A673 (cell line): ENCODE data around the gene OR2V1. TPM values are rescaled to one million over a fixed set of nuclear protein-coding genes. Genes with fewer than 3 reads are reported as not detected.
"Not testable (repeated sequence)": the region's sequence is repeated elsewhere in the genome, so short reads cannot be mapped to it uniquely, and the experiment has no call there.

Experiments
- BruUV-seq: library from RNA; stranded (reverse); fragments of 400-500 nt; replicated peaks from 2 replicates; lab custom pipeline; 2021; lab: Mats Ljungman, UMichigan
- CTCF ChIA-PET: fragments of 300-600 bp; sonication (Branson Sonifier 250); formaldehyde crosslinking; loops from one replicate; lab custom pipeline; 2022; ENCODE audit warnings: antibody characterized with exemption; lab: Charles Lee
- POLR2A ChIA-PET: fragments of 300-600 bp; sonication (Branson Sonifier 250); formaldehyde crosslinking; loops from one replicate; lab custom pipeline; 2022; ENCODE audit warnings: antibody characterized with exemption; ENCODE audit not compliant: low non-redundant PET; lab: Charles Lee
- DNase-seq: peaks from one replicate; pipeline ENCODE4 v3.0.0-alpha.2; 2015; ENCODE audit warnings: low spot score
- H3K27ac ChIP-seq: fragments of 200-600 bp; sonication (generic); 2 replicates; pipeline ENCODE4 v1.5.1; 2016; ENCODE audit warnings: mixed run types, low read depth, mild to moderate bottlenecking, mixed read lengths, antibody characterized with exemption, low read length; ENCODE audit not compliant: poor library complexity, severe bottlenecking
- H3K27me3 ChIP-seq: fragments of 200-600 bp; sonication (generic); replicated peaks from 2 replicates; pipeline ENCODE4 v1.6.1; 2017; ENCODE audit warnings: mixed run types, low read depth, mild to moderate bottlenecking, mixed read lengths, antibody characterized with exemption, low read length; ENCODE audit not compliant: insufficient read depth, poor library complexity
- H3K36me3 ChIP-seq: fragments of 200-600 bp; sonication (generic); 2 replicates; pipeline ENCODE4 v1.6.1; 2016; ENCODE audit warnings: mixed run types, mild to moderate bottlenecking, mixed read lengths, antibody characterized with exemption, low read length; ENCODE audit not compliant: insufficient read depth, poor library complexity, severe bottlenecking
- H3K4me1 ChIP-seq: fragments of 200-600 bp; sonication (generic); 2 replicates; pipeline ENCODE4 v1.6.1; 2017; ENCODE audit warnings: mixed run types, mild to moderate bottlenecking, mixed read lengths, antibody characterized with exemption, low read length; ENCODE audit not compliant: insufficient read depth, poor library complexity, severe bottlenecking
- H3K4me3 ChIP-seq: fragments of 200-600 bp; sonication (generic); 2 replicates; pipeline ENCODE4 v1.5.1; 2016; ENCODE audit warnings: low read depth, mixed run types, mild to moderate bottlenecking, mixed read lengths, low read length; ENCODE audit not compliant: poor library complexity, severe bottlenecking
- H3K9me3 ChIP-seq: fragments of 200-600 bp; sonication (generic); 2 replicates; pipeline ENCODE4 v1.6.1; 2016; ENCODE audit warnings: mixed run types, low read depth, mild to moderate bottlenecking, mixed read lengths, antibody characterized with exemption, low read length; ENCODE audit not compliant: poor library complexity, severe bottlenecking
- EZH2 ChIP-seq: fragments of 200-600 bp; sonication (generic); IDR thresholded peaks from 2 replicates; pipeline ENCODE4 v1.6.1; 2017; ENCODE audit warnings: borderline replicate concordance, low read depth, mild to moderate bottlenecking, mixed read lengths, antibody characterized with exemption, low read length; ENCODE audit not compliant: poor library complexity, severe bottlenecking
- intact Hi-C: fragments of 100-400 bp; cut with micrococcal nuclease; formaldehyde crosslinking; loops from one replicate; pipeline ENCODE4 v1.10.0; 2022; ENCODE audit not compliant: unreplicated experiment
- total RNA-seq: library from RNA; stranded (reverse); gene quantifications from 2 replicates; pipeline ENCODE4 v1.2.3, GENCODE V29; 2021
- TF ChIP-seq, protein P1 (sequence below): fragments of 300-800, 200-600 bp; sonication (generic); conservative IDR thresholded peaks from 2 replicates; pipeline ENCODE4 v1.5.1; 2017; ENCODE audit warnings: low read depth, mild to moderate bottlenecking, antibody characterized with exemption, low read length, moderate library complexity, mixed read lengths

The OR2V1 gene
- total RNA-seq, 1 experiment from 2014 or later, result not detected

- H3K4me3 ChIP-seq, BruUV-seq, H3K27ac ChIP-seq, H3K4me1 ChIP-seq, intact Hi-C loops, DNase-seq, CTCF ChIA-PET, H3K9me3 ChIP-seq, H3K36me3 ChIP-seq, POLR2A ChIA-PET: not testable (repeated sequence)
- H3K27me3 ChIP-seq, result peaks cover 42% of the 10 kb centered on the region
Observed at GRCh38 chr5:181101930-181102674, 28.9 kb downstream of the OR2V1 start.

- DNase-seq, CTCF ChIA-PET, H3K9me3 ChIP-seq, H3K36me3 ChIP-seq, H3K27ac ChIP-seq, H3K4me3 ChIP-seq, POLR2A ChIA-PET, BruUV-seq, H3K4me1 ChIP-seq, intact Hi-C loops: not testable (repeated sequence)
- peaks cover 35% of the 10 kb centered on the region for H3K27me3 ChIP-seq
Observed at GRCh38 chr5:181101030-181101641, 29.8 kb downstream of the OR2V1 start.

DNA sequence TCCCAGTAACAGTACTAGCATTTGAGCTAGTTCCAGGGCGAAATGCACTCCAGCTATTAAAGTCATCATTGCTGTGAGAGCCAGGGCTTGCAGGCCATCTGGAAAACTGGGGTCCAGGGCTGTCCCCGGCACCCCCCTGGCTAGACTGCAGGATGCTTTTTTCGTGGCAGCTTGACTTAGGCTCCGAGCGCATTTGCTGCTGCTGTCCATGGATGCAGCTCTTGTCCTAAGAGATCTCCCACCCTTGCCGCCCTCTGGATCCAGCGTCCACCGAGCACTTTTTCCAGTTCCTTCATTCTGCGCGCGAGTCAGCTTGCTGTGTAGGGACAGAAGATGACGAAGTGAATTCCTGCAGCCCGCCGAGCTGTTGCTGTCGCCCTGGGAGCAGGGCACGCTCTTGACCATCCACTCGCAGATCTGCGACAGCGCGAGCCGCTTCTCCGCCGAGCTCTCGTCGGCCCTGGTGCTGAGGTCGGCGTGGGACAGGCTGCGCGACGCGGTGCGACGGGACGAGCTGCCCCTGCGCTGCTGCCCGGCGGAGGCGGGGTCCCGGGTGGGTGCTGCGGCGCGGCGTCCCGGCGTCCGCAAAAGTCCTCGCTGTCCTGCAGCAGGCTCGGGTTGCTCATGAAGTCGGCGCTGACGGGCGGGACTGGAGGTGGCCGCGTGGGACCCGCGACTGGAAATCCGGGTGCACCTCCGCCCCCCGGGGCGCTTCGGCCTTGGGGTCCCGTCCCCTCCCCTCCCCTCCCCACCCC, 30.7 kb downstream of the OR2V1 start:
- H3K27me3 ChIP-seq, result peaks cover 27% of the 10 kb centered on the region
- peak; percentile 72 for TF ChIP-seq EZH2
- TF ChIP-seq, protein P1, sequence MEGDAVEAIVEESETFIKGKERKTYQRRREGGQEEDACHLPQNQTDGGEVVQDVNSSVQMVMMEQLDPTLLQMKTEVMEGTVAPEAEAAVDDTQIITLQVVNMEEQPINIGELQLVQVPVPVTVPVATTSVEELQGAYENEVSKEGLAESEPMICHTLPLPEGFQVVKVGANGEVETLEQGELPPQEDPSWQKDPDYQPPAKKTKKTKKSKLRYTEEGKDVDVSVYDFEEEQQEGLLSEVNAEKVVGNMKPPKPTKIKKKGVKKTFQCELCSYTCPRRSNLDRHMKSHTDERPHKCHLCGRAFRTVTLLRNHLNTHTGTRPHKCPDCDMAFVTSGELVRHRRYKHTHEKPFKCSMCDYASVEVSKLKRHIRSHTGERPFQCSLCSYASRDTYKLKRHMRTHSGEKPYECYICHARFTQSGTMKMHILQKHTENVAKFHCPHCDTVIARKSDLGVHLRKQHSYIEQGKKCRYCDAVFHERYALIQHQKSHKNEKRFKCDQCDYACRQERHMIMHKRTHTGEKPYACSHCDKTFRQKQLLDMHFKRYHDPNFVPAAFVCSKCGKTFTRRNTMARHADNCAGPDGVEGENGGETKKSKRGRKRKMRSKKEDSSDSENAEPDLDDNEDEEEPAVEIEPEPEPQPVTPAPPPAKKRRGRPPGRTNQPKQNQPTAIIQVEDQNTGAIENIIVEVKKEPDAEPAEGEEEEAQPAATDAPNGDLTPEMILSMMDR, result no peak
- no peak overlapping the region for H3K27ac ChIP-seq
- H3K9me3 ChIP-seq, result no peaks in the 10 kb centered on the region
- POLR2A ChIA-PET, result no interaction called here
- no peaks in the 10 kb centered on the region for H3K4me1 ChIP-seq
- H3K4me3 ChIP-seq, result no peak overlapping the region
- BruUV-seq, result no TSS peak
- intact Hi-C loops, result no loop called here
- H3K36me3 ChIP-seq, result no peaks in the 10 kb centered on the region
- no peak for DNase-seq
- CTCF ChIA-PET, result no interaction called here

DNA sequence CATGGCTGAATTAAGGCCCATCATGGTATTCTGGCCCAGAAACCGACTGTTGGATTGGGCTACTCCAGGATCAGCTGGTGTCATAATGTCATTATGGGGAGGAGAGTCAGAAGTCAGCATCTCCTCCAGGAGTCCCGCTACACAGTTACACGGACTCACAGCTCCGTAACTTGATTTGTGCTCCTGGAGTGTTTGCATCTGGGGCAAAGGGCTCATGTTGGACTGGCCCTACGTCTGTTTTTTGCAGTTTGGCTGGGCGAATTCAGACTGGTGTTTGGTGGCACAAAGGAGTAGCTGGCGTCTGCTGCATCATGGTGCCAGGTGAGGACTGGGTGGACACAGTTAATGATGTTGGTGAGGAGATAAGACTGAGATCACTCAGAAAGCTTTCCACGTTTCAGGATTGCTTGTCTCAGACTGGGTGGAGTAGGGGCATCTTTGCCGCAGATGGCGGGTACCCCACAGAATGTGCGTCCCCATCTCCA, 31.3 kb downstream of the OR2V1 start:
- no peaks in the 10 kb centered on the region for H3K9me3 ChIP-seq
- peaks cover 25% of the 10 kb centered on the region for H3K27me3 ChIP-seq
- H3K4me3 ChIP-seq, result no peak overlapping the region
- no peak overlapping the region for H3K27ac ChIP-seq
- intact Hi-C loops, result no loop called here
- no TSS peak for BruUV-seq
- H3K36me3 ChIP-seq, result no peaks in the 10 kb centered on the region
- ChIA-PET CTCF (no interaction called here), POLR2A (no interaction called here)
- TF ChIP-seq EZH2, result no peak
- TF ChIP-seq, protein P1, result no peak
- H3K4me1 ChIP-seq, result no peaks in the 10 kb centered on the region
- DNase-seq, result no peak
